ENCODE data around the gene ALMS1.
A peak's percentile ranks its signal among the peaks of the same experiment; 100 is the strongest.

Gene ALMS1, protein sequence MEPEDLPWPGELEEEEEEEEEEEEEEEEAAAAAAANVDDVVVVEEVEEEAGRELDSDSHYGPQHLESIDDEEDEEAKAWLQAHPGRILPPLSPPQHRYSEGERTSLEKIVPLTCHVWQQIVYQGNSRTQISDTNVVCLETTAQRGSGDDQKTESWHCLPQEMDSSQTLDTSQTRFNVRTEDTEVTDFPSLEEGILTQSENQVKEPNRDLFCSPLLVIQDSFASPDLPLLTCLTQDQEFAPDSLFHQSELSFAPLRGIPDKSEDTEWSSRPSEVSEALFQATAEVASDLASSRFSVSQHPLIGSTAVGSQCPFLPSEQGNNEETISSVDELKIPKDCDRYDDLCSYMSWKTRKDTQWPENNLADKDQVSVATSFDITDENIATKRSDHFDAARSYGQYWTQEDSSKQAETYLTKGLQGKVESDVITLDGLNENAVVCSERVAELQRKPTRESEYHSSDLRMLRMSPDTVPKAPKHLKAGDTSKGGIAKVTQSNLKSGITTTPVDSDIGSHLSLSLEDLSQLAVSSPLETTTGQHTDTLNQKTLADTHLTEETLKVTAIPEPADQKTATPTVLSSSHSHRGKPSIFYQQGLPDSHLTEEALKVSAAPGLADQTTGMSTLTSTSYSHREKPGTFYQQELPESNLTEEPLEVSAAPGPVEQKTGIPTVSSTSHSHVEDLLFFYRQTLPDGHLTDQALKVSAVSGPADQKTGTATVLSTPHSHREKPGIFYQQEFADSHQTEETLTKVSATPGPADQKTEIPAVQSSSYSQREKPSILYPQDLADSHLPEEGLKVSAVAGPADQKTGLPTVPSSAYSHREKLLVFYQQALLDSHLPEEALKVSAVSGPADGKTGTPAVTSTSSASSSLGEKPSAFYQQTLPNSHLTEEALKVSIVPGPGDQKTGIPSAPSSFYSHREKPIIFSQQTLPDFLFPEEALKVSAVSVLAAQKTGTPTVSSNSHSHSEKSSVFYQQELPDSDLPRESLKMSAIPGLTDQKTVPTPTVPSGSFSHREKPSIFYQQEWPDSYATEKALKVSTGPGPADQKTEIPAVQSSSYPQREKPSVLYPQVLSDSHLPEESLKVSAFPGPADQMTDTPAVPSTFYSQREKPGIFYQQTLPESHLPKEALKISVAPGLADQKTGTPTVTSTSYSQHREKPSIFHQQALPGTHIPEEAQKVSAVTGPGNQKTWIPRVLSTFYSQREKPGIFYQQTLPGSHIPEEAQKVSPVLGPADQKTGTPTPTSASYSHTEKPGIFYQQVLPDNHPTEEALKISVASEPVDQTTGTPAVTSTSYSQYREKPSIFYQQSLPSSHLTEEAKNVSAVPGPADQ (N-terminal part only)

DNA sequence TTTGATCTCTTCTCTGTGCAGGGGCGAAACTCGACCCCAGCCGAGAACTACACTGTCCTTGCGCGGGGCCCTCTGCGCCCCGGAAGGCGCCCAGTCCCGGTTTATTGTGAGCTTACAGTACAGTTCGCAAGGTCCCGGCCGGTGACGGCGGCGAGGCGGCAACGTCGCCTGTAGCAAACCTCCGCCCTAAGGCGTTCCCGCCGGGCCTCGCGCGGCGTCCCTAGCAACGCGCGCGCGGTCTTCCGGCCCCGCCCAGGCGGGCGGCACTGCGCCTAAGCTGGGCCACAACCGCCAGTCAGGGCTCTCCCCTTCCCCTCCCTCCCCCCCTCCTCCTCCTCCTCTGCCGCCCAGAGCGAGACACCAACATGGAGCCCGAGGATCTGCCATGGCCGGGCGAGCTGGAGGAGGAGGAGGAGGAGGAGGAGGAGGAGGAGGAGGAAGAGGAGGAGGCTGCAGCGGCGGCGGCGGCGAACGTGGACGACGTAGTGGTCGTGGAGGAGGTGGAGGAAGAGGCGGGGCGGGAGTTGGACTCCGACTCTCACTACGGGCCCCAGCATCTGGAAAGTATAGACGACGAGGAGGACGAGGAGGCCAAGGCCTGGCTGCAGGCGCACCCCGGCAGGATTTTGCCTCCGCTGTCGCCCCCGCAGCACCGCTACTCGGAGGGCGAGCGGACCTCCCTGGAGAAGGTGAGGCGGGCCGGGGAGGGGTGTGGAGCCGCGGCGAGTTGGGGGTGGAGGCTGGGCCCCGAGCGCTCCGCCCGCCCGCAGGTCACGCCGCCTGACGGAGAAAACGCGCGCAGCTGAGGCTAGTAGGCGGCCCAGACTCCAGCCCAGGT is at the start of gene ALMS1:
Gene ALMS1 (plus strand): TSS at position 333 of the 838 bp plus-strand sequence. CDS start 33 bp downstream, at position 366.
- peak within 1 kb of the TSS; percentile 76 for H3K27ac ChIP-seq (ENCODE audit: low read length)
- H4K20me1 ChIP-seq (ENCODE audit: insufficient read depth, low read length), result no peaks in the 10 kb centered on the region
- H3K27me3 ChIP-seq (replicated peaks; ENCODE audit: insufficient read depth, low read length), result no peaks in the 10 kb centered on the region
- no peak for TF ChIP-seq EZH2phosphoT487 (IDR thresholded peaks at IDR 0.05; ENCODE audit: low read length)
- TF ChIP-seq, protein P1, sequence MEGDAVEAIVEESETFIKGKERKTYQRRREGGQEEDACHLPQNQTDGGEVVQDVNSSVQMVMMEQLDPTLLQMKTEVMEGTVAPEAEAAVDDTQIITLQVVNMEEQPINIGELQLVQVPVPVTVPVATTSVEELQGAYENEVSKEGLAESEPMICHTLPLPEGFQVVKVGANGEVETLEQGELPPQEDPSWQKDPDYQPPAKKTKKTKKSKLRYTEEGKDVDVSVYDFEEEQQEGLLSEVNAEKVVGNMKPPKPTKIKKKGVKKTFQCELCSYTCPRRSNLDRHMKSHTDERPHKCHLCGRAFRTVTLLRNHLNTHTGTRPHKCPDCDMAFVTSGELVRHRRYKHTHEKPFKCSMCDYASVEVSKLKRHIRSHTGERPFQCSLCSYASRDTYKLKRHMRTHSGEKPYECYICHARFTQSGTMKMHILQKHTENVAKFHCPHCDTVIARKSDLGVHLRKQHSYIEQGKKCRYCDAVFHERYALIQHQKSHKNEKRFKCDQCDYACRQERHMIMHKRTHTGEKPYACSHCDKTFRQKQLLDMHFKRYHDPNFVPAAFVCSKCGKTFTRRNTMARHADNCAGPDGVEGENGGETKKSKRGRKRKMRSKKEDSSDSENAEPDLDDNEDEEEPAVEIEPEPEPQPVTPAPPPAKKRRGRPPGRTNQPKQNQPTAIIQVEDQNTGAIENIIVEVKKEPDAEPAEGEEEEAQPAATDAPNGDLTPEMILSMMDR (IDR thresholded peaks at IDR 0.05; ENCODE audit: low read length), result no peak
- TF ChIP-seq EZH2 (optimal IDR thresholded peaks at IDR 0.05; ENCODE audit: low read depth, low read length), result no peak
- H3K4me2 ChIP-seq (ENCODE audit: low read depth, low read length), result peak within 1 kb of the TSS; percentile 88
- peaks cover 12% of the 10 kb centered on the region; the same call in 1 of the 2 replicates for H3K4me1 ChIP-seq (ENCODE audit: low read length)
- H3K9ac ChIP-seq (ENCODE audit: low read length), result peak within 1 kb of the TSS; percentile 71
- peaks cover 34% of the 10 kb centered on the region for H3K79me2 ChIP-seq (ENCODE audit: low read length)
- H3F3A ChIP-seq (ENCODE audit: insufficient read depth, low read length), result 0 out of 2 replicates have a peak, but pooled peaks cover 6% of the 10 kb centered on the region
- peak within 1 kb of the TSS; percentile 94 for H3K4me3 ChIP-seq (ENCODE audit: low read length)
- H3K36me3 ChIP-seq (replicated peaks; ENCODE audit: insufficient read depth, low read length), result no peaks in the 10 kb centered on the region
- DNase-seq, result peak; percentile 93
- no peaks in the 10 kb centered on the region for H3K9me2 ChIP-seq (replicated peaks; ENCODE audit: insufficient read depth, low read length)
- H3K9me3 ChIP-seq (replicated peaks; ENCODE audit: insufficient read depth, low read length), result no peaks in the 10 kb centered on the region
- H2AFZ ChIP-seq (ENCODE audit: low read length), result peak within 1 kb of the TSS; percentile 97

DNA sequence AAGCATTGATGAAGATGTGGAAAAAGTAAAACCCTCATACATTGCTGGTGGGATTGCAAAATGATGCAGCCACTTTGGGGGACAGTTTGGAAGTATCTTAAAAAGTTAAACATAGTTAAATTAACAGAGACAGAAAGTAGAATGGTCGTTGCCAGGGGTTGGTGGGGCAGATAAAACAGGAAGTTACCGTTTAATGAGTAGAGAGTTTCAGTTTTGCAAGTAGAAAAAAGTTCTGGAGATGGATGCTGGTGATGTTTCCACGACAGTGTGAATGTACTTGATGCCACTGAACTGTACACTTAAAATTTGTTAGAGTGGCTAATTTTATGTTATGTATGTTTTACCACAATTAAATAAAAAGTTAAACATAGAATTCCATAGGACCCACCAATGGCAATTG is 47.8 kb upstream of the ALMS1 start:
- peak overlapping the region; percentile 51; the same call in 1 of the 2 replicates for H2AFZ ChIP-seq (ENCODE audit: low read length)
- no peak overlapping the region for H3K27ac ChIP-seq (ENCODE audit: low read length)
- no peaks in the 10 kb centered on the region for H3K79me2 ChIP-seq (ENCODE audit: low read length)
- peak overlapping the region; percentile 31; the same call in 1 of the 2 replicates for H3K4me2 ChIP-seq (ENCODE audit: low read depth, low read length)
- no peaks in the 10 kb centered on the region for H3K27me3 ChIP-seq (replicated peaks; ENCODE audit: insufficient read depth, low read length)
- TF ChIP-seq EZH2phosphoT487 (IDR thresholded peaks at IDR 0.05; ENCODE audit: low read length) (no peak), EZH2 (optimal IDR thresholded peaks at IDR 0.05; ENCODE audit: low read depth, low read length) (no peak)
- TF ChIP-seq, protein P1 (IDR thresholded peaks at IDR 0.05; ENCODE audit: low read length), result no peak
- DNase-seq, result peak; percentile 34
- peaks cover 11% of the 10 kb centered on the region for H3K4me1 ChIP-seq (ENCODE audit: low read length)
- no peak overlapping the region for H3K4me3 ChIP-seq (ENCODE audit: low read length)
- no peaks in the 10 kb centered on the region for H4K20me1 ChIP-seq (ENCODE audit: insufficient read depth, low read length)
- no peaks in the 10 kb centered on the region for H3K36me3 ChIP-seq (replicated peaks; ENCODE audit: insufficient read depth, low read length)
- no peaks in the 10 kb centered on the region for H3K9me3 ChIP-seq (replicated peaks; ENCODE audit: insufficient read depth, low read length)
- no peaks in the 10 kb centered on the region for H3K9me2 ChIP-seq (replicated peaks; ENCODE audit: insufficient read depth, low read length)
- H3K9ac ChIP-seq (ENCODE audit: low read length), result no peak overlapping the region
- no peaks in the 10 kb centered on the region for H3F3A ChIP-seq (ENCODE audit: insufficient read depth, low read length)
